Measurements from ENCODE around the gene GDF2. TPM values are rescaled to one million over a fixed set of nuclear protein-coding genes. Genes with fewer than 3 reads are reported as not detected.

The GDF2 gene
- total RNA-seq, 1 donor from 2014 or later = not detected

GRCh38 chr10:47311193-47311931 is 10.9 kb upstream of the GDF2 start:
- TF ChIP-seq CTCF (IDR thresholded peaks at IDR 0.05; ENCODE audit: unreplicated experiment) = no peak
- H3K36me3 Mint-ChIP-seq (ENCODE audit: insufficient read depth) = no peaks in the 10 kb centered on the region
- H3K9me3 Mint-ChIP-seq (ENCODE audit: low read depth) = no peaks in the 10 kb centered on the region
- DNase-seq (ENCODE audit: low spot score, unreplicated experiment) = no peak
- no peak overlapping the region for H3K4me3 Mint-ChIP-seq (ENCODE audit: low read depth)
- no peaks in the 10 kb centered on the region for H3K4me1 Mint-ChIP-seq (ENCODE audit: low read depth)
- H3K27me3 Mint-ChIP-seq = peaks cover 58% of the 10 kb centered on the region
- H3K27ac Mint-ChIP-seq = no peak overlapping the region

GRCh38 chr10:47311932-47312662 is 10.2 kb upstream of the GDF2 start:
- peak; percentile 95 for TF ChIP-seq CTCF (IDR thresholded peaks at IDR 0.05; ENCODE audit: unreplicated experiment)
- Mint-ChIP-seq H3K4me1 (ENCODE audit: low read depth) (no peaks in the 10 kb centered on the region), H3K9me3 (ENCODE audit: low read depth) (no peaks in the 10 kb centered on the region), H3K4me3 (ENCODE audit: low read depth) (no peak overlapping the region), H3K27ac (no peak overlapping the region), H3K27me3 (peaks cover 54% of the 10 kb centered on the region), H3K36me3 (ENCODE audit: insufficient read depth) (no peaks in the 10 kb centered on the region)
- DNase-seq (ENCODE audit: low spot score, unreplicated experiment) = peak; percentile 77

- no peaks in the 10 kb centered on the region for H3K36me3 Mint-ChIP-seq (ENCODE audit: insufficient read depth)
- no peak overlapping the region for H3K27ac Mint-ChIP-seq
- no peak overlapping the region for H3K4me3 Mint-ChIP-seq (ENCODE audit: low read depth)
- TF ChIP-seq CTCF (IDR thresholded peaks at IDR 0.05; ENCODE audit: unreplicated experiment) = no peak
- no peaks in the 10 kb centered on the region for H3K9me3 Mint-ChIP-seq (ENCODE audit: low read depth)
- no peaks in the 10 kb centered on the region for H3K4me1 Mint-ChIP-seq (ENCODE audit: low read depth)
- H3K27me3 Mint-ChIP-seq = peaks cover 53% of the 10 kb centered on the region
- DNase-seq (ENCODE audit: low spot score, unreplicated experiment) = no peak
Observed at GRCh38 chr10:47312663-47312995, 9.6 kb upstream of the GDF2 start.

- no peak overlapping the region for H3K4me3 Mint-ChIP-seq (ENCODE audit: low read depth)
- no peaks in the 10 kb centered on the region for H3K36me3 Mint-ChIP-seq (ENCODE audit: insufficient read depth)
- H3K27me3 Mint-ChIP-seq = peaks cover 35% of the 10 kb centered on the region
- H3K27ac Mint-ChIP-seq = no peak overlapping the region
- H3K4me1 Mint-ChIP-seq (ENCODE audit: low read depth) = no peaks in the 10 kb centered on the region
- TF ChIP-seq CTCF (IDR thresholded peaks at IDR 0.05; ENCODE audit: unreplicated experiment) = no peak
- H3K9me3 Mint-ChIP-seq (ENCODE audit: low read depth) = peaks cover 2% of the 10 kb centered on the region
- DNase-seq (ENCODE audit: low spot score, unreplicated experiment) = no peak
Observed at GRCh38 chr10:47314416-47314970, 7.8 kb upstream of the GDF2 start.

GRCh38 chr10:47315421-47315820 is 6.8 kb upstream of the GDF2 start:
- no peak for DNase-seq (ENCODE audit: low spot score, unreplicated experiment)
- no peaks in the 10 kb centered on the region for H3K36me3 Mint-ChIP-seq (ENCODE audit: insufficient read depth)
- no peak overlapping the region for H3K4me3 Mint-ChIP-seq (ENCODE audit: low read depth)
- H3K4me1 Mint-ChIP-seq (ENCODE audit: low read depth) = no peaks in the 10 kb centered on the region
- H3K27me3 Mint-ChIP-seq = peaks cover 37% of the 10 kb centered on the region
- TF ChIP-seq CTCF (IDR thresholded peaks at IDR 0.05; ENCODE audit: unreplicated experiment) = no peak
- no peak overlapping the region for H3K27ac Mint-ChIP-seq
- peaks cover 2% of the 10 kb centered on the region for H3K9me3 Mint-ChIP-seq (ENCODE audit: low read depth)
